Smooth muscle cell (in vitro differentiated cells): Measurements from ENCODE around the gene ACP7. TPM values are rescaled to one million over a fixed set of nuclear protein-coding genes. Genes with fewer than 3 reads are reported as not detected.

Experiments
- DNase-seq: peaks from one replicate; lab custom pipeline; 2025; ENCODE audit not compliant: unreplicated experiment; lab: John Stamatoyannopoulos, UW
- H2AFZ ChIP-seq: fragments of 200-600 bp; sonication (generic); 2 replicates; pipeline ENCODE4 v1.6.0; 2016; ENCODE audit warnings: antibody characterized with exemption, low read depth, mild to moderate bottlenecking
- H3F3A ChIP-seq: fragments of 200-600 bp; sonication (generic); 2 replicates; pipeline ENCODE4 v1.6.0; 2017; ENCODE audit warnings: antibody characterized with exemption, low read depth
- H3K27ac ChIP-seq: fragments of 200-600 bp; sonication (generic); 2 replicates; pipeline ENCODE4 v1.5.1; 2016; ENCODE audit warnings: low read depth, mild to moderate bottlenecking
- H3K27me3 ChIP-seq: fragments of 200-600 bp; sonication (generic); 2 replicates; pipeline ENCODE4 v1.6.1; 2016; ENCODE audit warnings: low read depth, mild to moderate bottlenecking
- H3K36me3 ChIP-seq: fragments of 200-600 bp; sonication (generic); 2 replicates; pipeline ENCODE4 v1.5.1; 2016; ENCODE audit warnings: low read depth
- H3K4me1 ChIP-seq: fragments of 200-600 bp; sonication (generic); 2 replicates; pipeline ENCODE4 v1.5.1; 2016; ENCODE audit warnings: low read depth
- H3K4me2 ChIP-seq: fragments of 200-600 bp; sonication (generic); 2 replicates; pipeline ENCODE4 v1.6.0; 2016; ENCODE audit warnings: mild to moderate bottlenecking
- H3K4me3 ChIP-seq: fragments of 200-600 bp; sonication (generic); 2 replicates; pipeline ENCODE4 v1.5.1; 2016; ENCODE audit warnings: mild to moderate bottlenecking
- H3K79me2 ChIP-seq: fragments of 200-600 bp; sonication (generic); 2 replicates; pipeline ENCODE4 v1.6.0; 2016; ENCODE audit warnings: low read depth, mild to moderate bottlenecking
- H3K9ac ChIP-seq: fragments of 200-600 bp; sonication (generic); 2 replicates; pipeline ENCODE4 v1.6.0; 2016; ENCODE audit warnings: low read depth
- H3K9me3 ChIP-seq: fragments of 200-600 bp; sonication (generic); replicated peaks from 2 replicates; pipeline ENCODE4 v1.5.1; 2016; ENCODE audit warnings: low read depth
- H4K20me1 ChIP-seq: fragments of 200-600 bp; sonication (generic); 2 replicates; pipeline ENCODE4 v1.6.0; 2016; ENCODE audit warnings: low read depth
- CTCF ChIP-seq: fragments of 200-600 bp; sonication (generic); IDR thresholded peaks from 2 replicates; pipeline ENCODE4 v1.5.1; 2017; ENCODE audit warnings: borderline replicate concordance, mild to moderate bottlenecking, antibody characterized with exemption; ENCODE audit not compliant: insufficient read depth, poor library complexity, severe bottlenecking
- WGBS: methylation state at CpG from one replicate; pipeline ENCODE4 v1.1.7; 2016; ENCODE audit warnings: low lambda C conversion rate; 5-methylcytosine and 5-hydroxymethylcytosine counted together
- polyA plus RNA-seq: library from polyadenylated mRNA; unstranded; fragments of >200 nt; fragmentation: Nextera tagmentation; extraction: Ambion mirVana; gene quantifications from 2 replicates; pipeline ENCODE4 v1.2.1, GENCODE V29; 2016
- total RNA-seq: library from RNA; depleted of rRNA; stranded (reverse); fragments of >200 nt; gene quantifications from 2 replicates; pipeline ENCODE4 v1.2.3, GENCODE V29; 2014

Gene ACP7
- total and polyA plus RNA-seq, 2 experiments from 2014 or later: 2.2 TPM; not detected in 1

GRCh38 chr19:39144290-39145071, 60.3 kb downstream of the ACP7 start:
- H4K20me1 ChIP-seq: peaks cover 97% of the 10 kb centered on the region
- 50% methylated on average over 14 of the region's 14 CpGs for WGBS
- H3K27ac ChIP-seq: no peak overlapping the region

GRCh38 chr19:39145180-39145953, 61.2 kb downstream of the ACP7 start:
- peaks cover under 1% of the 10 kb centered on the region for H3F3A ChIP-seq
- H4K20me1 ChIP-seq: peaks cover 97% of the 10 kb centered on the region
- H3K27ac ChIP-seq: no peak overlapping the region
- H3K4me2 ChIP-seq: no peak overlapping the region
- 79% methylated on average over 26 of the region's 26 CpGs for WGBS
- DNase-seq: no peak
- peaks cover 15% of the 10 kb centered on the region for H3K4me1 ChIP-seq
- H3K9me3 ChIP-seq: no peaks in the 10 kb centered on the region
- TF ChIP-seq CTCF: no peak
- H3K4me3 ChIP-seq: no peak overlapping the region
- no peak overlapping the region for H2AFZ ChIP-seq
- peaks cover 76% of the 10 kb centered on the region for H3K79me2 ChIP-seq
- no peak overlapping the region for H3K9ac ChIP-seq
- H3K27me3 ChIP-seq: no peaks in the 10 kb centered on the region
- H3K36me3 ChIP-seq: no peaks in the 10 kb centered on the region

More at GRCh38 chr19:39144290-39145071, 60.3 kb downstream of the ACP7 start:
- Histone ChIP-seq H3K9ac (no peak overlapping the region), H3K4me2 (no peak overlapping the region), H3K4me1 (peaks cover 24% of the 10 kb centered on the region), H3K9me3 (no peaks in the 10 kb centered on the region), H2AFZ (no peak overlapping the region), H3F3A (peaks cover 6% of the 10 kb centered on the region), H3K27me3 (no peaks in the 10 kb centered on the region), H3K4me3 (no peak overlapping the region), H3K36me3 (no peaks in the 10 kb centered on the region), H3K79me2 (peaks cover 67% of the 10 kb centered on the region)
- no peak for DNase-seq
- no peak for TF ChIP-seq CTCF

GRCh38 chr19:39146091-39146490, 61.9 kb downstream of the ACP7 start:
- no peak overlapping the region for H3K4me2 ChIP-seq
- H2AFZ ChIP-seq: no peak overlapping the region
- H3K36me3 ChIP-seq: no peaks in the 10 kb centered on the region
- H3F3A ChIP-seq: no peaks in the 10 kb centered on the region
- no peak for TF ChIP-seq CTCF
- no peaks in the 10 kb centered on the region for H3K27me3 ChIP-seq
- H4K20me1 ChIP-seq: peaks cover 95% of the 10 kb centered on the region
- no peak overlapping the region for H3K9ac ChIP-seq
- H3K4me3 ChIP-seq: no peak overlapping the region
- peaks cover 83% of the 10 kb centered on the region for H3K79me2 ChIP-seq
- H3K4me1 ChIP-seq: peaks cover 15% of the 10 kb centered on the region
- no peak for DNase-seq
- no peaks in the 10 kb centered on the region for H3K9me3 ChIP-seq
- H3K27ac ChIP-seq: no peak overlapping the region
- 100% methylated on average over 1 of the region's 1 CpG for WGBS
